ENCODE results near the gene GREB1.

The GREB1 gene

DNA sequence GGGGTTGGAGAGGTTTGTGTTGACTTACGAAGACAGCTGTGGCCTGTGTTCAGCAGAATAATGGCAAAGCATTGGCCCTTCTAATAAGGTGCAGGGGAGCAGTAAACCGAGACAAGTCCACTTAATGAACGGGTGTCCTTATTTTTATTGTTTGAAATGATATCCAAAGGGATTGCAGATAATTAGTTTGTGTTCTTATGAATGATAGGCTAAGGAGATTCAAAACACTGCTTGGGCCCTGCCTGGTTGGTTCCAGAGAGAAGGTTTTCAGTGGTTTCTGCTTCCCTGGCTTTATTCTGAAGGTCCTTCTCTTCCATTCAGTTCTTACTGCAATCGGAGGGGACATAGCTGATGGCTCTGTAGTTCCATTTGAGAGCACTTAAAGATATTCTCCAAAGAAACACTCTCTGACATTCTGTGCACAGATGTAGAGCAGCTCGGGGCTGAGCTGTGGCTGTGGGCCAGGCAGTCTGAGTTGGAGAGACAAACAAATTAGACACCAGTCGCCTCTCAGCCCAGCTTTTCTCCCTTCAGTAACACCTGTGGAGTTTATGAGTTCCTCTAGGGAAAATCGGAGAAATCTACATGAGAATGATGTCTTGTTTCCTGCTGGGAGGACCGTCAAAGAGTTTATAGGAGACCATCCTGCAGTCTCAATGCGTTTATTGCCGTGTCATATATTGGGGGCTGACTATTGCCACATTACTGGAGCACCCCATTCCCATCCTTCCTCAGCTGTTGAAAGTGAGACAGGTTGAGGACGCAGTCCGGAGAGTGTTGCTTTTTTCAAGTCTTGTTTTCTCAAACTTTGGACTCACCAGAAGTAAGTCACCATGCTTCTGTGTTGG is 6.5 kb downstream of the GREB1 start:
- Mint-ChIP-seq H3K9me3 (ENCODE audit: low read depth) (no peaks in the 10 kb centered on the region), H3K36me3 (no peaks in the 10 kb centered on the region), H3K27ac (no peak overlapping the region), H3K27me3 (peaks cover 22% of the 10 kb centered on the region), H3K4me3 (no peak overlapping the region), H3K4me1 (ENCODE audit: low read depth) (no peaks in the 10 kb centered on the region)

DNA sequence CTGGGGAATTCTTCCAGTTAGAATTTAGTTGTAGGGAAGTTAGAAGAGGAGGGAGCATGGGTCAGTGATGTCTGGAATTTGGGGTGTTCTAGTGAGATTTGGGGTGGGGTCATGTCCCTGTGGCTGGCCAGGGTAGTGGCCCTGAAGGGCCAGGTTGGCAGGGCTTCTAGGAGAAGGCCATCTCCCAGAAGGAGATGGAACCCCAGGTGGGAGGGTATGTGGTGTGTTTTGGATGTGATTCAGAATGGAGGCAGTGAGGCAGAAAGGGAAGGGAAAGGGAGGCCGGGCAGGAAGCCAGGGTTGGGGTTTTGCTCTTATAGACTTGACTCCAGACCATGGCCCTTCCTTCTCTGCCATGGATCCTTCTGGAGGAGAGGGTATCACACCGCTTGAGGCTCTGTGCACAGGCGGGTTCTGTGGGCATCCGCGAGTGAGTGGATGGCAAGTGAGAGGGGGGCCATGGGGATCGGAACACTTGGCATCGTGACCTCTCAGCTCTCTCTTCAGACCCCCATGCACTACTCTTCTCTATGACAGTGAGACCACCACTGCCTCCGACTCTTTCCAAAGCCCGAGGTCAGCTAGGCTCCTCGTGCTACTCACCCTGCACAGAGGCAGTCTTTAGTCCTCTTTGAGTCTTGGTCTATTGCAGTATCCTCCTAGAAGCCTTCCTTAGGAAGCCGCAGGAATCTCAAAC is 7.3 kb downstream of the GREB1 start:
- H3K4me1 Mint-ChIP-seq (ENCODE audit: low read depth), result no peaks in the 10 kb centered on the region
- no peak overlapping the region for H3K27ac Mint-ChIP-seq
- no peaks in the 10 kb centered on the region for H3K36me3 Mint-ChIP-seq
- H3K27me3 Mint-ChIP-seq, result peaks cover 19% of the 10 kb centered on the region
- H3K4me3 Mint-ChIP-seq, result no peak overlapping the region
- H3K9me3 Mint-ChIP-seq (ENCODE audit: low read depth), result no peaks in the 10 kb centered on the region

DNA sequence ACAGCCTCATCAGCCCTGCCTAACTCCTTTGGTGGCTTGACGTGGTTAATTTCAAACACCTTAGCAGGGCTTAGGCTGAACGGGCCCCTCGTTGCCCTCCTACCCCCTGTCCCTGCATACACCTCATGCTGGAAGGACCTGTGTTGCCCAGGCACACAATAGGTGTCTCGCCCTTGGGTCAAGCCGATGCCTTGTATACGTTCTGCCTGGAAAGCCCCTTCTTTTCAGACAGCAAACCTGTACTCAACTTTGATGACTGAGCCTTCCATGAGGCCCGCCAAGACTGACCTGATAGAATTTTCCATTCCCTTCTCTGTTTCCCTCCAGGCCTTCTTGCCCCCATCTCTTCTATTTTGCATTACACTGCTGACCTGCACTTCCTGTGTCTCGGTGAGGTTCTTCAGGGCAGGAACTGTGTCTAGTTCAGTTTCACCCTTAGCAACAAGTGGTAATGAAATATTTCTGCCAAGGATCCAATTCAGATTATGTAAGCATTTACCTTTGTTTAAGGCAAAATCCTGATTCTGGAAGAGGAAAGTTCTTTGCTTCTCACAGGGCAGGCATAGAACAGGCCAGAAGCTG is 7.9 kb downstream of the GREB1 start:
- H3K4me1 Mint-ChIP-seq (ENCODE audit: low read depth), result no peaks in the 10 kb centered on the region
- no peaks in the 10 kb centered on the region for H3K9me3 Mint-ChIP-seq (ENCODE audit: low read depth)
- H3K4me3 Mint-ChIP-seq, result no peak overlapping the region
- no peaks in the 10 kb centered on the region for H3K36me3 Mint-ChIP-seq
- peaks cover 19% of the 10 kb centered on the region for H3K27me3 Mint-ChIP-seq
- no peak overlapping the region for H3K27ac Mint-ChIP-seq

DNA sequence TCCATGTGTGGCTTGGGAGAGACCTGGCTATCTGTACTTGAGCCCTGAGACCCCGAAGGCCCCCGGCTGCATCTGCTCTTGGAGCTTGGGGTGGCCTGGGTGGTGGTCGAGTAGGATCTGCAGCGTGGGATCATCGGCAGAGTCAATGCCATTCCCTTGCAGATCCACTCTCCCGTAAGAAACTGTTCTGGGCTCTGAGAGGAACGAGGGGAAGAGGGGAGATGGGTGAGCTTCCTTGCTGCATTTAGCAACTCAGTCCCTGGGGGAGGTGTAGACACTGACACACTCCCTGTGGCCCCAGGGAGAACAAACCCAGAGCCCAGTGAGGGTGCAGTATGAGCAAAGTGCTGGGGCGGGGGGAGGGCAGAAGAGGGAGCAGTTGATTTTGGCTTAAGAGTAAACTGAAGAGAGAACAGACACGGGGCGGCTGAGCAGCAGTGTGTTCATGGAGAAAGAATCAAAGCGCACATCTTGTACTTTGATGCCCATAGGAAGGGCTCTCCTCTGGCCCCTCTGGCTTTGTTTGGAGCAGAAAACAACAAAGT is 8.5 kb downstream of the GREB1 start:
- H3K27ac Mint-ChIP-seq, result no peak overlapping the region
- peaks cover 19% of the 10 kb centered on the region for H3K27me3 Mint-ChIP-seq
- H3K4me1 Mint-ChIP-seq (ENCODE audit: low read depth), result no peaks in the 10 kb centered on the region
- H3K9me3 Mint-ChIP-seq (ENCODE audit: low read depth), result no peaks in the 10 kb centered on the region
- no peaks in the 10 kb centered on the region for H3K36me3 Mint-ChIP-seq
- no peak overlapping the region for H3K4me3 Mint-ChIP-seq

DNA sequence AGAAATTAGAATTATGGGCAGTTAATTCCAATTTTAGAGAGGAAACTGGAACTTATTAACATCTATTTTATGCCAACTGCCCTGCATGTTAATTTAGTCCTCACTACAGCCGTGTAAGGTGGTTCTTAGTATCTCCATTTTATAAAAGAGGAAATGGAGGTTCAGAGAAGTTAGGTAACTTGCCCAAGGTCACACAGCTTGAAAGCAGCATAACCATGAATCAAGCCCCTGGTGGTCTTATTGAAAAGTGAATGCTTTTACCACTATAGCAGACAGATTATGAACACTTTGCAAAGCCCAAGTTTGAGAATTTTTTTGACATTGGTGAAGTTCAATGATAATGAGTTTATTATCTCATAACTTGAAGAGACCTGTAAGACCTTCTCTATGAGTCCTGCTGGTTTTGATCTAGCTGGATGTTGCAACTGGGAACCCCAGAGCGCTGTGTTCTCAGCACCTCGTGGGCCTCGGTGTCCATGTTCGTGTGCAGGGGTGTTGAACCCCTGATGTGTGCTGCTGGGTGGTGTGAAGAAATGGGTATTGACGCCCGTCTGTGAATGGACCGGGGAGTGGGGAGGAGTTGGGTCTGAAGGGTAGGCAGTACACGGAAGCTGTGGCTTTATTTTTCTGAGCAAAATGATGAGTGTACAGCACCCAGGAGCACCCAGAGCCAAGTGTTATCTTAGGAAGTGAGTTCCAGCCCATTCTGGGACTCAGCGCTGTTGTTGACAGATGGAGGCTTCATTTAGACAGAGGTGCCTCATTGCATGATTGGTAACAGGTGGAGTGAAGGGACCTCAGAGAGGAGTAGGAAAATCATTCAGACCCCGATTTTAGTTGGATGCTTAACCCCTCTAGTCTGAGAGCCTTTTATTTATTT is 9.7 kb downstream of the GREB1 start:
- Mint-ChIP-seq H3K4me1 (ENCODE audit: low read depth) (no peaks in the 10 kb centered on the region), H3K4me3 (no peak overlapping the region), H3K27me3 (peaks cover 22% of the 10 kb centered on the region), H3K36me3 (no peaks in the 10 kb centered on the region), H3K27ac (no peak overlapping the region), H3K9me3 (ENCODE audit: low read depth) (no peaks in the 10 kb centered on the region)

DNA sequence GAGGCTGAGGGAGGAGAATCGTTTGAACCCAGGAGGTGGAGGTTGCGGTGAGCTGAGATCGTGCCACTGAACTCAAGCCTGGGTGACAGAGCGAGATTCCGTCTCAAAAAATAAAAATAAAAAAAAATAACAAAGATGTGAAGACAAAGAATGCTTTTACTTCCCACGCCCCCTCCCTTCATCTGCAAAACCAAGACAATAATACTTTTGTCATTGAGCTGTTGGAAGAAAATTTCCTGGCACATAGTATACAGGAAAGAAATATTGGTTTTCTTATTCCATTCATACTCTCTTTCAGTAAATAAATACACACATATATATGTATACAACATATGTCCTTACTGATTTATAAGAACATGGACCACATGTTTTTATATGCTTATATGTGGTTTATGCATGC is 12.2 kb downstream of the GREB1 start:
- Mint-ChIP-seq H3K4me3 (no peak overlapping the region), H3K4me1 (ENCODE audit: low read depth) (no peaks in the 10 kb centered on the region), H3K36me3 (no peaks in the 10 kb centered on the region), H3K27me3 (peaks cover 15% of the 10 kb centered on the region), H3K9me3 (ENCODE audit: low read depth) (peaks cover 5% of the 10 kb centered on the region), H3K27ac (no peak overlapping the region)

DNA sequence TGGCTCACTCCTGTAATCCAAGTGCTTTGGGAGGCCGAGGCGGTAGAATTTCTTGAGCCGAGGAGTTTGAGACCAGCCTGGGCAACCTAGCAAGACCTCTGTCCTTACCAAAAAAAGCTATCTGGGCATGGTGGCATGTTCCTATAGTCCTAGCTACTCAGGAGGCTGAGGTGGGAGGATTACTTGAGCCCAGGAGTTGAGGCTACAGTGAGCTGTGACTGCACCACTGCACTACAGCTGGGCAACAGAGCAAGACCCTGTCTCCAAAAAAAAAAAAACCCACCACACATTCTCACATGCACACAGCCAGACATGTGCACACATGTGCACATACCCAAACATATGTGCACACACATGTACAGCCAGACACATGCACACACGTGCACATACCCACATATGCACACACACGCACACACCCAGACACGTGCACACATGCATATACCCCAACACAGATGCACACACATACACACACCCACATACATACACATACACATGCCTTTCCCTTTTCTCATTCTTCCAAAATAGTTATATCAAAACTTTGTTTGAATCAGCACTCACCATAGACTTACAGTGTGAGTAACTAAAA is 14.2 kb downstream of the GREB1 start:
- peaks cover 5% of the 10 kb centered on the region for H3K9me3 Mint-ChIP-seq (ENCODE audit: low read depth)
- peaks cover 13% of the 10 kb centered on the region for H3K27me3 Mint-ChIP-seq
- H3K4me3 Mint-ChIP-seq, result no peak overlapping the region
- H3K36me3 Mint-ChIP-seq, result no peaks in the 10 kb centered on the region
- H3K27ac Mint-ChIP-seq, result no peak overlapping the region
- H3K4me1 Mint-ChIP-seq (ENCODE audit: low read depth), result no peaks in the 10 kb centered on the region

DNA sequence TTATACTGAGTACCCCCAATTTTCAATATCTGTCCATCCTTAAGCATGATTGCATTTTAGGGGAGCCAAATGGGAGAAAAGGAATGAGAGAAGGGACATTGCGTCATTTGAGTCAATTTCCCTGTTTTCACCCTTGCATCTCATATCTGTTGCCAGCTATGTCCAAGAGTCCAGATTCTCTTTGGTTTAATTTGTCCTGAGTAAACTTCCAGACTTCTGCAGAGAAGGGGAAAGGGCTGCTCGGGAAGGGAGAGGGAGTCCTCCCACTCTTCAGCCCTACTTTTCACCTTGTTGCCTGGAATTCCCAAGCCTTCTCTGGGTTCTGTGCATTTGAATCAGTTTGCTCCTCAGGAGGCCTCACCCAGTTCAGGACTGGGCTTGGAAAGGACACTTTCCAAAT is 16.5 kb downstream of the GREB1 start:
- Mint-ChIP-seq H3K36me3 (no peaks in the 10 kb centered on the region), H3K4me1 (ENCODE audit: low read depth) (peaks cover 5% of the 10 kb centered on the region), H3K27me3 (peaks cover 16% of the 10 kb centered on the region), H3K27ac (no peak overlapping the region), H3K4me3 (no peak overlapping the region), H3K9me3 (ENCODE audit: low read depth) (peaks cover 5% of the 10 kb centered on the region)

DNA sequence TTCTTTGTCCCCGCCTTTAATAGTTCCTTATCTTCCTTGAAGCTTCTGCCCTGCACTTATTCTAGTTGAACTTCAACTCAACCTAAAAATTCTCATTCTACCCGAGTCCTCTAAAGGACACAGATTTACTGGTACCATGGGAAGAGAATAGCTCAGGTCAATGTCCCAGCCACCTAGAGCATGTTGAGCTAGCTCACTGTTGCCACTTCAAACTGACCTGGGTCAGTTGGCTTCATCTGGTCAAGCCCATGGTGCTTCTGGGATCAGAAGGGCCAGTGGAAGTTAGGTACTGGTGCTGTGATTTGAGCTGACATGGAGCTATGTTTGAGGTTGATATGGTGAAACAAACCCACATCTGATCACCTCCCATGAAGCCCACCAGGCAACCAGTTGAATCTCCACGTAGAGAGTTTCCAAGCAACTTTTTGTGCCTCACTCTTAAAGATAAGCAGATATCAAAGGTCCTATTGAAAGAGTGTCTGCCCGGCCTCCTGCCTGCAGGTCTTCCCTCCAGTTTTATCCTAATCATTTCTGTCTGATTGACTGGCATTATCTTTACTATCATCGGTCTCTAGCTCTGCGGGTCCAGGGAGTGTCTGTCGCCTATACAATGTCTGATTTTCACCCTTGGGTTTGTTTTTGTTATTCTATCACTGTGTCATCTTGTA is 17.2 kb downstream of the GREB1 start:
- Mint-ChIP-seq H3K36me3 (no peaks in the 10 kb centered on the region), H3K4me3 (no peak overlapping the region), H3K27ac (no peak overlapping the region), H3K4me1 (ENCODE audit: low read depth) (peaks cover 5% of the 10 kb centered on the region), H3K9me3 (ENCODE audit: low read depth) (peaks cover 5% of the 10 kb centered on the region), H3K27me3 (peaks cover 22% of the 10 kb centered on the region)

DNA sequence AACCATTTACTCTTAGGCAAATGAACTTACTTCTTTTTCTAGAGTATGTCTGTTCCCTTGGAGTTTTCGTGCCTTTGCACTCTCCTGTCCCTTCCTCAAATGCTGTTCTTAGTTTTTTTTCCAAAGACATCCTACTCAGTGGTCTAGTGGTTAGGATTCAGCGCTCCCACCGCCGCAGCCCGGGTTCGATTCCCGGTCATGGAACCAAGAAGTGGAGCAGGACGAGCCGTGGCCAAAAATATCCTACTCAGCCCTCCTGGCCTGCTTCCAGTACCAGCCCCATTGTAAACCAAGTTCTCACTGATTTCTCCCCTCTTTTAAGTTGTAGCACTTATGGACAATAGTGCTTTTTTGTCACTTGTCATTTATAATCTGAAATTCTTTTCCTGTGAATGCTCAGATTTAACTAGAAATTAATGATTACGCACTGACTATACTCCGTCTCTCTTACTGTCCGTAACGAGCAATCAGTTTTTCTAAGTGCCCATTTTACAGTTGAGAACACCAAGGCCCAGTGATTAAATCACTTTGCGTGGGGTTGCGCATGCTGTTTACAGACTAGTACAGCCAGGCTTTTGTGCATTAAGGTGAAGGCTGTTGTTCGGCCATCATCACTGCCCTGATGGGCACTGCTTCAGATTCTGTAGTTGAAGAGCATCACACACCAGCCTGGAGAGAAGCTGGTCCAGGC is 17.9 kb downstream of the GREB1 start:
- H3K9me3 Mint-ChIP-seq (ENCODE audit: low read depth), result peaks cover 5% of the 10 kb centered on the region
- H3K27ac Mint-ChIP-seq, result no peak overlapping the region
- H3K4me3 Mint-ChIP-seq, result no peak overlapping the region
- peaks cover 5% of the 10 kb centered on the region for H3K4me1 Mint-ChIP-seq (ENCODE audit: low read depth)
- H3K36me3 Mint-ChIP-seq, result no peaks in the 10 kb centered on the region
- peaks cover 22% of the 10 kb centered on the region for H3K27me3 Mint-ChIP-seq

DNA sequence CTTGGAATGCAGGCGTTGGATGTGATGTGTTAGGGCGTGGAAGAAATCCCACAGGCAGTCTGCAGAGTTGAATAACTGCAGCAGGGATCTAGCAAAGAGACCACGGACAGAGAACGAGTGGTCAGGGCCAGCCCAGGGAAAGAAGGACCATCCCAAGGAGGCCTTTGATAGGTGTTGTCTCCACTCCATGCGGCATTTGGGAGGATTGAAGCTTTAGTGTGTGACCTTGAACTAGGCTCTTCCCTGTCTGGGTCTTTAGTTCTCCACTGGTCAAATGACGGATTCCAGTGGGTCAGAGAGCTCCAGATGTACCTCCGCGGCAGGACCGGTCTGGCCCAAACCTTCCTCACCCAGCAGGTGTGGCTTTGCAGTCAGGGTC is 18.4 kb downstream of the GREB1 start:
- H3K4me1 Mint-ChIP-seq (ENCODE audit: low read depth), result peaks cover 5% of the 10 kb centered on the region
- H3K27ac Mint-ChIP-seq, result no peak overlapping the region
- no peaks in the 10 kb centered on the region for H3K36me3 Mint-ChIP-seq
- no peak overlapping the region for H3K4me3 Mint-ChIP-seq
- H3K27me3 Mint-ChIP-seq, result peaks cover 22% of the 10 kb centered on the region
- peaks cover 5% of the 10 kb centered on the region for H3K9me3 Mint-ChIP-seq (ENCODE audit: low read depth)

DNA sequence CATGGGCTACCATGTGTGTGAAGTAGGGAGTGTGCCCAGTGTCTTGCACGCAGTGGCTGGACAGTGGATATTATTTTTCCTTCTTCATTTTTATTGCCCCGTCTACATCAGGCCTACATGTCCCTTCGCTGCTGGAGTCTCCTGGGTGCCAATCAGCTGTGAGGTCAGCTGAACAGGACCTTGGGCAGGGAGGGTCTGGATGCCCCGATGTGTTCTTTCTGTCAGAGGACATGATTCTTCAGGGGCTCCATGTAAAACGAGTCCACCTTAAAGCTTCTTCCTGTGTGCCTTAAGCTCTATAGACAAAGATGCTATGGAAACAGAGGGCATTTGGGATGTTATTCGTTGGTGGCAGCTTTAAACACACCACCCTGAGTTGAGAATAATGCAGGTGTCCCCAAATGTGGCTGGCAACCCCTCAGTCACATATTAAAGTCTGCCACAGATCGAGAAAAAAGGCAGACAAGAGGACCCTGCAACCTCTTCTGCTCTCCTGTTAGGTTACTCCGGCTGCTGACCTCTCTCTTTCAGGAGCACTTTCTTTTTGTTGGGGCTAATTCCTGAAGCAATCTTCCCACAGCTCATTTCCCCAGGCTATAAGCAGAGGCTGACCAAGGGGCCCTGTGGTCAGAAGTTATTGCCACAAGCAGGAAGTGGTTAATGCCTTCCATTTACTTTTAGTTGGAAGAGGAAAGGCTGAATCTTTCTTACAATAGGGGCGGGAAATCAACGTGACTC is 20.0 kb downstream of the GREB1 start:
- Mint-ChIP-seq H3K27ac (no peak overlapping the region), H3K4me3 (no peak overlapping the region), H3K36me3 (no peaks in the 10 kb centered on the region), H3K27me3 (peaks cover 20% of the 10 kb centered on the region), H3K4me1 (ENCODE audit: low read depth) (peaks cover 5% of the 10 kb centered on the region), H3K9me3 (ENCODE audit: low read depth) (peaks cover 5% of the 10 kb centered on the region)

DNA sequence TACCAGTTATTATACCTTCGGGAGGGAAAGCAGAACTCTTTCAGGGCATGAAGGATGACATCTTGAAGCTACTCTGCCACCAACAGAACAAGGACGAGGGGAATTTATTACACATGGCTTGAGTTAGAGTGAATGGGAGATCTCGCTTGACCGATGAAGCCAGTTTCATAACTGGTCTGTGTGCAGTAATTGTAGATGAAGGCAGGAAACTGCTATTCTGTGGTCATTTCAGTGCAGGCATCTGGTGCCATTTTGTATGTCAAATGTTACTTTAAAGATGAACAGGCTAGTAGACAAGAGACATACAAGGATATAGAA is 20.5 kb downstream of the GREB1 start:
- Mint-ChIP-seq H3K4me3 (no peak overlapping the region), H3K36me3 (no peaks in the 10 kb centered on the region), H3K27me3 (peaks cover 20% of the 10 kb centered on the region), H3K27ac (no peak overlapping the region), H3K9me3 (ENCODE audit: low read depth) (peaks cover 5% of the 10 kb centered on the region), H3K4me1 (ENCODE audit: low read depth) (peaks cover 5% of the 10 kb centered on the region)

Measured in activated naive CD8-positive, alpha-beta T cell (primary cell).